Left lung (tissue), 10 donors: ENCODE measurements around the gene AP4M1. TPM values are rescaled to one million over a fixed set of nuclear protein-coding genes. Genes with fewer than 3 reads are reported as not detected.
A peak's percentile ranks its signal among the peaks of the same experiment; 100 is the strongest.

Experiments
- ATAC-seq: fragments of 200-7000 bp; cut with Tn5 transposase; one replicate; pipeline ENCODE4 v1.9.1; 2020; ENCODE audit warnings: moderate library complexity
- DNase-seq, 4 donors: peaks; one replicate each; pipeline ENCODE4 v3.0.0-alpha.2; 2013 to 2020
- H3K27ac ChIP-seq, 2 donors: fragments of 200-600 bp; sonication (generic) in 1 of 2; one replicate each; pipeline versions ENCODE4 v1.5.0 to v1.8.0; 2020 to 2021
- H3K27me3 ChIP-seq, 2 donors: fragments of 200-600 bp; sonication (generic) in 1 of 2; one replicate each; pipeline versions ENCODE4 v1.5.0 to v1.8.0; 2020 to 2021
- H3K36me3 ChIP-seq, 2 donors: fragments of 200-600 bp; sonication (generic) in 1 of 2; one replicate each; pipeline versions ENCODE4 v1.5.0 to v1.8.0; 2020 to 2021
- H3K4me1 ChIP-seq, 2 donors: fragments of 200-600 bp; one replicate each; pipeline ENCODE4 v1.8.0; 2021
- H3K4me3 ChIP-seq, 2 donors: fragments of 200-600 bp; sonication (generic) in 1 of 2; one replicate each; pipeline versions ENCODE4 v1.5.0 to v1.8.0; 2020 to 2021; ENCODE audit warnings: mild to moderate bottlenecking in 1 of 2
- H3K9me3 ChIP-seq, 2 donors: fragments of 200-600 bp; sonication (generic) in 1 of 2; one replicate each; pipeline versions ENCODE4 v1.5.0 to v1.8.0; 2020 to 2021
- intact Hi-C, 2 donors: fragments of 100-400 bp; cut with DNase I; formaldehyde crosslinking; loops; one replicate each; pipeline versions ENCODE4 v1.11.2 to v1.14.2; 2022
- polyA plus RNA-seq, 6 donors: library from polyadenylated mRNA; unstranded; fragments of 120-200 nt; gene quantifications; one replicate each; pipeline ENCODE4 v1.2.1, GENCODE V29; 2013; ENCODE audit not compliant: insufficient read length in 6 of 6
- total RNA-seq, 2 donors: library from RNA; stranded (reverse); fragmentation: NEBNext Ultra II Directional; extraction: Animal tissue kit (Norgen Biotek cat#: 25700); gene quantifications; one replicate each; pipeline ENCODE4 v1.2.1, GENCODE V29; 2021
- TF ChIP-seq, protein P1 (sequence below), 2 donors: fragments of 200-600 bp; sonication (generic) in 1 of 2; IDR thresholded peaks; one replicate each; pipeline versions ENCODE4 v1.5.0 to v1.8.0; 2021; ENCODE audit warnings: antibody characterized with exemption in 2 of 2
- donor health status: DM: no; HTN: yes; CAD: no.
- donor health status: DM: no; HTN: no; CAD: no.

AP4M1 gene
- total and polyA plus RNA-seq, 8 donors: 16.7 to 40.2 (median 37.5) TPM

DNA sequence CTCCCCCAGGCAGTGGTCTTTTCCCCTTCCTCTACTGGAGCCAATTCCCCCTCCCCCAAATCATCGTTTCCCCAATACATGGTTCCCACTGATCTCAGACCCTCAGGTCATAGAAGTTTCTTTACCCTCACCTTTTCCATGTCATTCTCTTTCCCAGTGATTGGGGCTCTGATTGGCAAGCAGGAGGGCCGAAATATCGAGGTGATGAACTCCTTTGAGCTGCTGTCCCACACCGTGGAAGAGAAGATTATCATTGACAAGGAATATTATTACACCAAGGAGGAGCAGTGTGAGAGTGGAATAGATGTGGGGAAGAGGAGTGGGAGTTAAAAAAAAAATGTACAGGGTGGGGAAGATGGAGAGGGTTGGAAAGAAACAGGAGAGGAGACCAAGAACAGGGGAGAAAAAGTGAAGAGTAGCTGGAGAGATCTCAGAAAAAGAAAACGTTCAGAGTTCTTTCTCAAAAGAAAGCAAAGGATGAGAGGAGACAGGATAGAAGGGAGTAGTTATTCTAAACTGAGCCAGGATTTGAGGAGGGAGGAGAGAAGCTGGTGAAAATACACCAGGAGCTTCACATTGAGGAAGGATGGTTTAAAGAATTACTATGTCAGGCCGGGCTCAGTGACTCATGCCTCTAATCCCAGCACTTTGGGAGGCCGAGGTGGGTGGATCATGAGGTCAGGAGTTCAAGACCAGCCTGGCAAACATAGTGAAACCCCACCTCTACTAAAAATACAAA is 11.8 kb upstream of the AP4M1 start:
- TF ChIP-seq, protein P1, sequence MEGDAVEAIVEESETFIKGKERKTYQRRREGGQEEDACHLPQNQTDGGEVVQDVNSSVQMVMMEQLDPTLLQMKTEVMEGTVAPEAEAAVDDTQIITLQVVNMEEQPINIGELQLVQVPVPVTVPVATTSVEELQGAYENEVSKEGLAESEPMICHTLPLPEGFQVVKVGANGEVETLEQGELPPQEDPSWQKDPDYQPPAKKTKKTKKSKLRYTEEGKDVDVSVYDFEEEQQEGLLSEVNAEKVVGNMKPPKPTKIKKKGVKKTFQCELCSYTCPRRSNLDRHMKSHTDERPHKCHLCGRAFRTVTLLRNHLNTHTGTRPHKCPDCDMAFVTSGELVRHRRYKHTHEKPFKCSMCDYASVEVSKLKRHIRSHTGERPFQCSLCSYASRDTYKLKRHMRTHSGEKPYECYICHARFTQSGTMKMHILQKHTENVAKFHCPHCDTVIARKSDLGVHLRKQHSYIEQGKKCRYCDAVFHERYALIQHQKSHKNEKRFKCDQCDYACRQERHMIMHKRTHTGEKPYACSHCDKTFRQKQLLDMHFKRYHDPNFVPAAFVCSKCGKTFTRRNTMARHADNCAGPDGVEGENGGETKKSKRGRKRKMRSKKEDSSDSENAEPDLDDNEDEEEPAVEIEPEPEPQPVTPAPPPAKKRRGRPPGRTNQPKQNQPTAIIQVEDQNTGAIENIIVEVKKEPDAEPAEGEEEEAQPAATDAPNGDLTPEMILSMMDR (IDR thresholded peaks at IDR 0.05): no peak
- DNase-seq (no peak), ATAC-seq (no peak)
- Histone ChIP-seq H3K27me3 (no peaks in the 10 kb centered on the region), H3K36me3 (peaks cover 0 to 44% of the 10 kb centered on the region in 2 donors), H3K9me3 (no peaks in the 10 kb centered on the region), H3K4me1 (peaks cover 0 to 32% of the 10 kb centered on the region in 2 donors), H3K4me3 (peak overlapping the region; percentile 88 to 90), H3K27ac (peak overlapping the region; percentile 72 to 83)
- intact Hi-C loops: no loop called here

DNA sequence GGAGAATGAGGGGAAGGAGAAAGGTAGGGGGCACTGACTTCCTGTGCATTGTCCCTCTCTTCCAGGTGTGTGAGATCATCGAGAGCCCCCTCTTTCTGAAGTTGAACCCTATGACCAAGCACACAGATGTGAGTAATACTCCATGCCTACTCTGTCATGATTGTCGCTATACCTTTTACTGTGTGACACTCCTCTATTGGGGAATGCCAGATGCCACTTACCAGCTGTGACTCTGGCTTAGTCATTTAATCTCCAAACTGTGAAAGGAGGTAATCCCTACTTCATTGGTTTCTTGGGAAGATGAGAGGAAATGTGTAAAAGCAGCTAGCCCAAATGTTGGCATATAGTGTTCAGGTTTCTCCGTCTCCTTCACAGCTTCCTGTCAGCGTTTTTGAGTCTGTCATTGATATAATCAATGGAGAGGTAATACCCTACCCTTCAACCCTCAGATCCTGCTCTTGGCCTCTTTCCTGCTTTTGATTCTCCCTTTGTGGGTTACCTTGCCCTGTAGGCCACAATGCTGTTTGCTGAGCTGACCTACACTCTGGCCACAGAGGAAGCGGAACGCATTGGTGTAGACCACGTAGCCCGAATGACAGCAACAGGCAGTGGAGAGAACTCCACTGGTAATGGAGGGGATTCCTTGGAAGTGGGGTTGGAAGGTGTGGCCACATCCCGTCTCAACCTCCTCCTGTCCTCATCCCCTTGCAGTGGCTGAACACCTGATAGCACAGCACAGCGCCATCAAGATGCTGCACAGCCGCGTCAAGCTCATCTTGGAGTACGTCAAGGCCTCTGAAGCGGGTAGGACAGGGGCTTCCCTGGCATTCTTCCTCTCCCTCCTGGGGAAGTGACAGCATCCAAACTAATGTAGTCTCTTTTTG is 10.7 kb upstream of the AP4M1 start:
- H3K36me3 ChIP-seq: peaks cover 9 to 56% of the 10 kb centered on the region in 2 donors
- ATAC-seq: no peak
- no peak overlapping the region for H3K4me3 ChIP-seq
- TF ChIP-seq, protein P1 (IDR thresholded peaks at IDR 0.05): no peak
- H3K27ac ChIP-seq: no peak overlapping the region
- intact Hi-C loops: no loop called here
- DNase-seq: no peak
- peaks cover 0 to 32% of the 10 kb centered on the region in 2 donors for H3K4me1 ChIP-seq
- no peaks in the 10 kb centered on the region for H3K9me3 ChIP-seq
- no peaks in the 10 kb centered on the region for H3K27me3 ChIP-seq

DNA sequence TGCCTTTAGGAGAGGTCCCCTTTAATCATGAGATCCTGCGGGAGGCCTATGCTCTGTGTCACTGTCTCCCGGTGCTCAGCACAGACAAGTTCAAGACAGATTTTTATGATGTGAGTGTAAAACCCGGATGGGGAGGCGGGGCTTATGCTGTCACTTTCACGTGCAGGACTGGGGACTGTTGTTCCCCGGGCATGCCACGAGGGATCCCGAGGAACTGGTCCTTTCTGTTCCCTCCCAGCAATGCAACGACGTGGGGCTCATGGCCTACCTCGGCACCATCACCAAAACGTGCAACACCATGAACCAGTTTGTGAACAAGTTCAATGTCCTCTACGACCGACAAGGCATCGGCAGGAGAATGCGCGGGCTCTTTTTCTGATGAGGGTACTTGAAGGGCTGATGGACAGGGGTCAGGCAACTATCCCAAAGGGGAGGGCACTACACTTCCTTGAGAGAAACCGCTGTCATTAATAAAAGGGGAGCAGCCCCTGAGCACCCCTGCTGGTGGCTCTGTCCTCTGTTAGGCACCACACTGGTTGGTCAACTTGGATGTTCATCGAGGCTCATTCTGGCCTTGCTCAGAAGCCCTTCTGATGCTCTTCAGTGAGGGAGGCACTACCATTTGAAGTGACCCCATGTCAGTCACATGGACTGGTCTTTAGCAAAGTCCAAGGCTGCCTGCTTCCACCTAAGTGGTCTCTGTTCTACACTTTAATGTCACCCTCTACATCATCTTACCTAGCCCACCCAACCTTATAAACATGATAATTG is 9.8 kb upstream of the AP4M1 start:
- intact Hi-C loops: no loop called here
- Histone ChIP-seq H3K4me1 (peaks cover 0 to 32% of the 10 kb centered on the region in 2 donors), H3K4me3 (no peak overlapping the region), H3K9me3 (no peaks in the 10 kb centered on the region), H3K27ac (no peak overlapping the region), H3K36me3 (peaks cover 11 to 64% of the 10 kb centered on the region in 2 donors), H3K27me3 (no peaks in the 10 kb centered on the region)
- no peak for DNase-seq
- TF ChIP-seq, protein P1 (IDR thresholded peaks at IDR 0.05): no peak
- ATAC-seq: no peak

DNA sequence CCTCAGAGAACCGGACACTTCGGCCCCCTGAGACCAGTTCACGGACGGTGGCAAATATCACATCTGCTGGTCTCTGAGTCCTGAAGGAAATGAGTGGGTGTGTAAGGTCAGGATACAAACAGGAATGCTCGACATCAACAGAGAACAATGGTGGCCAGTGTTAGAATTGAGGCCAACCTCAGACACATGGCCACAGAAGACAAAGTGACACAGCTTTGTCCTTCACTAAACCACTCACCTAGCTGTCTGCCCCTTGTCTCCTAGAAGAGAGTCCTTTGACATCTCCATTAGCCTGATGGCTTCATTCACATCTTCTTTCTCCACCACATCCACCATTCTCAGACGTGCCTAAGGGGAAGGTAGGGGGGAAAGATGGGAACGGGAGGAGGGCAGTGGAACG is 8.4 kb upstream of the AP4M1 start:
- Histone ChIP-seq H3K4me3 (no peak overlapping the region), H3K9me3 (no peaks in the 10 kb centered on the region), H3K27me3 (no peaks in the 10 kb centered on the region), H3K4me1 (peaks cover 0 to 34% of the 10 kb centered on the region in 2 donors), H3K27ac (no peak overlapping the region), H3K36me3 (peaks cover 11 to 78% of the 10 kb centered on the region in 2 donors)
- DNase-seq (no peak), ATAC-seq (no peak)
- TF ChIP-seq, protein P1 (IDR thresholded peaks at IDR 0.05): no peak
- intact Hi-C loops: no loop called here
